UCSD-AML1 (cell line): Measurements from ENCODE around the gene LYSET.
"Not testable (repeated sequence)": the region's sequence is repeated elsewhere in the genome, so short reads cannot be mapped to it uniquely, and the experiment has no call there.

ENCODE experiments used
- DNase-seq: peaks from one replicate; lab custom pipeline; 2025; ENCODE audit not compliant: unreplicated experiment; lab: John Stamatoyannopoulos, UW

The LYSET gene, protein sequence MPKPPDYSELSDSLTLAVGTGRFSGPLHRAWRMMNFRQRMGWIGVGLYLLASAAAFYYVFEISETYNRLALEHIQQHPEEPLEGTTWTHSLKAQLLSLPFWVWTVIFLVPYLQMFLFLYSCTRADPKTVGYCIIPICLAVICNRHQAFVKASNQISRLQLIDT

DNA sequence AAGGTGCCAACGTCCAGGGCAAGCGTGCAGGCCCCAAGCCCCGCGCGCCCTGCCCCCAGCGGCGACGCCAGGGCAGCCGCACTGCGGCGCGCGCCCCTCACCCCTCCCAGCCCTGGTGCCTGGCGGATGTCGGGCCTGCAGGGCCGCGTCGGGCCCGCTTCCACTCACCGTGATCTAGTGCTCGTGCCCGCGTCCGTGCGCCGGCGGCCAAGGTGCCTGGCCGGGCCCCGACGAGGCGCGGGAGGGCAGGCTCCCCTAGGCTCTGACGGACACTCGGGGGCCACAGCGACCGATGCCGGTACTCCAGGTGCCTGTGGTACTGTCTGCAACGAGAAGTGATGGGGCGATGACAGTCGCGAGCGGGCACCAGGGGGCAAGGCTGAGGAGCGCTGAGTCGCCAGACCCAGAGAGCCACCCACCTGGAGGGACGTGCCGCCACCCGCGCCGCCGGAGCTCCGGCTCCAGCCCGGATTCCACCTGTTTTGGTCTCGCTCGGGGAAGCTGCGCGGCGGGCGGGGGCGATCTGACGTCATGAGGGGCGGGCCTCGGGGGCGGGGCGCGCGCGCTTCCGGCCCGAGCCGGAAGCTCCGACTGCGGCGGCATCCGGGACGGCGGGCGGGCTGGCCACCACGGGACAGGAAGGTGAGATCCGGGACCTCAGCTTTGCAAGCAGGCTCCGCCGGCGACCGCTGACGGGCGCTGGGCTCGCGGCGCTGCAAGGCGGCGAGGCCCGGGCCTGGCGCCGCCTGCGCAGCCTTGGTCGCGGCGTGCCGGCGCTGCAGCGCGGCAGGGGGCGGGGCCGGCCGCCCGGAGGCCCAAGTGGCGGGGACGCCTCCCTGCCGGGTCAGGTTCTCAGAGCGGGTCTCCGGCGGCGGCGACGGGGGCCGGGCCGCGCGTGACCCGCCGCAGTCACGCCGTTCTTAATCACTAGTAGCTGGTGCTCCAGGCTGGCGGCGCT is at the start of gene LYSET, which contains the start of gene MOAP1:
Gene LYSET, plus strand, starts transcription at position 927 of the 958 bp plus-strand sequence. CDS start 89 bp downstream, outside the sequence.
Gene MOAP1, minus strand, starts transcription at position 507 of the 958 bp plus-strand sequence. CDS start 655 bp downstream, outside the sequence.
- DNase-seq: peak; percentile 91

DNA sequence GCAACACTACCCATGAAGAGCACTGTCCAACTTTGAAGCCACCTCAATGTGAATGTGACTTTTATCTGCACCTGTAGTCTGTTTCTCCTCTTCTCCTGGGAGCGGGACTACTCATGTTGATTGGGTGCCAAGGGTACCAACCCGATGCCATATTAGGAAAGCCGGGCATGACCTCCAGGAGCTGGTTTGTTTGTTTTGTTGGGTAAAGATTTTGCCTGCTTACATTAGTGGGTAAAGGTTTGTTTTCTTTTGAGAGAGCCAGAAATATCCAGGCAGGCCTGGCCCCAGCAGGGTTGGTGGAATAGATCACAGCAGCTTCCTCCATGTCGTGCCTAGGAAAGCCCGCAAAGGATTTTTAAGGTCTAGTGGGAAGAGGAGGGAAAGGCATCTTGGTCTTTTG is 49.7 kb upstream of the LYSET start:
- DNase-seq: no peak

DNA sequence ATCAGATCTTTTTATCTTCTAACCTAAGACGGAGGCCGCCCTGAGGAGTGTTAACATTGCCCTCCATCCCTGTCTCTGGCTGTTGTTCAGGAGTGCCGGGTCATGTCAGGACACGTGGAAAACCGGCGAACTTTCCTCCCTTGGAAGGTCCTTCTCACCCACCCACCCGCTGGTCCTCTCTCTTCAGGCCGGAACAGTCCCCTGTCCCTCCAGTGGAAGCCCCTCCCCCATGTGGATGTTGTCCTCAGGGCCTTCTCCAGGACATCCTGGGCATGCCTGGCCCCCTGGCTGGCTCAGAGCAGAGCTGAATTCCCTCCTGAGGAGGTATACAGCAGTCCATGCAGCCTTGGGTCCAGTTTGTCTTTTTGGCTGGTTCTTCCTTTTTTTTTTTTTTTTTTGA is 49.1 kb upstream of the LYSET start:
- no peak for DNase-seq

DNA sequence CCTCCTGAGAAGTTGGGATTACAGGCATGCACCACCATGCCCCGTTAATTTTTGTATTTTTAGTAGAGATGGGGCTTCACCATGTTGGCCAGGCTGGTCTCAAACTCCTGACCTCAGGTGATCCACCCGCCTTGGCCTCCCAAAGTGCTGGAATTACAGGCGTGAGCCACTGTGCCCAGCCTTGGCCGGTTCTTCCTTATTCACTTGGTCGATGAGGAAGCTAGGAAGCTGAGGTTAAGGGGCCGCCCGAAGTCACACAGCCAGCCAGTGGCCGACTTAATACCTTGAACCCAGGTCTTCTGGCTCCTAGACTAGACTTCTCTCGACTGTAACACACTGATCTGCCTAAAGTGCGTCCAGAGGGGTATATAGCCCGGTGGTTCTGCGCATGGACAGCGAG is 48.6 kb upstream of the LYSET start:
- not testable (repeated sequence) for DNase-seq

DNA sequence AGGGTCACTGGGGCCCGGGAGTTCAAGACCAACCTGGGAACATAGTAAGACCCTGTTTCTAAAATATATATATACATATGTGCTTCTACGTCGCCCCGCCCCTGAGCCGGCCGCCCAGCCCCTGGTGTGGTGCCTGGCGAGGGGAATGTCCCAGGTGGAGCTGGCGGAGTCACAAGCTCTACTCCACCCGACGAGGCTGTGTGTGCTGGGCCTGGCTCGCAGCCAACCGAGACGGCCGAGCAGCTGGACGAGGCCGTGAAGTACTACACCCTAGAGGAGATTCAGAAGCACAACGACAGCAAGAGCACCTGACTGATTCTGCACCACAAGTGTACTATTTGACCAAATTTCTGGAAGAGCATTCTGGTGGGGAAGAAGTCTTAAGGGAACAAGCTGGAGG is 47.3 kb upstream of the LYSET start:
- DNase-seq: no peak

DNA sequence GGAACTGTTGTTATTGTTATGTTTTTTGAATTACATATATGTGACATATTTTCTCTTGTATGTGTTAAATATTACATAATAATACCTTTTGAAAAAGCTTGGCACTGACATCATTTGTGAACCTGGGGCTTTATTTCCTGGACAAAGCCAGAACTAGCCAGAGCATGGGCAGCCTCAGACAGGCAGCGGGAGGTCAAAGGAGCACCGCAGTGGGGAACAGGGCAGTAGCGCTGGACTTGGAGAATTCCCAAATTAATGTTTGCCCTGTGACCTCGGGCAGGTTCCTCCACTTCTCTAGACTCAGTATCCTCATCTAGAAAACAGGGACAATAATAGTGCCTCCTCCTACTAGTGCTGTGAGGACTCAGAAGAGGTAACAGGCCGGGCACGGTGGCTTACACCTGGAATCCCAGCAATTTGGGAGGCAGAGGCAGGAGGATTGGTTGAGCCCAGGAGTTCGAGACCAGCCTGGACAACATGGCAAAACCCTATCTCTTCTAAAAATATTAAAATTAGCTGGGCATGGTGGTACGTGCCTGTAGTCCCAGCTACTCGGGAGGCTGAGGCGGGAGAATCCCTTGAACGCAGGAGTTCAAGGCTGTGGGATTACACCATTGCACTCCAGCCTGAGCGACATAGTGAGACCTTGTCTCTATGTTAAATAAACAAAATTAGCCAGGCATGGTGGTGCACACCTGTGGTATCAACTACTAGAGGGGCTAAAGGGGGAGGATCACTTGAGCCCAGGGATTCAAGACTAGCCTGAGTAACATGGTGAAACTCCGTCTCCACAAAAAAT is 42.1 kb upstream of the LYSET start:
- DNase-seq: no peak

DNA sequence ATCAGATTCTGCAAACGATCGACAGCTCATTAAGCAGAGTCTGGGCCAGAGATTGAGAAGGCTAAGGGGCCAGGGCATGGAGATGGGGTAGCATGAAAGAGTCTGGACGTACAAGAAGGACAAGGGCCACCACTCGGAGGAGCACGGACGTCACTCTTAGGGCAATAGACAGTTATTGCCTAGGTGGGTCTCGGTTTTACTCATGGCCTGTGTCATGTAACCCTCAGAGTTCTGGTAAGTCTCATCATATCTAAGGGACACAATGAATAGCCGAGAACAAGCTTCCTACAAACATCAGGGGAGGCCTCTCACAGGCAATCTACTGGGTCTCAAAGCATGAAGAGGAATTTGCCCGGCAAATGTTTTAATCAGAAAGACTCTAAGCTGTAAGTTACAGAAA is 39.0 kb upstream of the LYSET start:
- DNase-seq: no peak

DNA sequence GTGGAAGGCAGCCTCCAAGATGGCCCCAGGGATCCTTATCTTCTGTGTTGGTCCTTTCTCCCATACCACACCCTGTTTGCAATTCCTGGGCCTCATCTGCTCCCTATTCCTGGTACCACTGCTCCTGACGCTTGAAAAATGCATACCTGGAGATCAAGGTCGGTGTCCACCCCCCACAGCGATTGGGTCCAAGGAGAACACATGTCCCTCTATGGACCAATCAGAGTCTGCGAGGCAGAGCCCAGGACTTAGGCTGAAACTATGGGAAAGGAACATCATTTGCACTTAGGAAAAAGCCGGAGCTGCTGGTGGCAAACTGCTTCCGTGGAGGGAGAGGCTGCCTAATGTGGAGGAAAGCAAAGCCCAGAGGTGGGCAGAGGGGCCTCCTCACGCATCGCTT is 36.1 kb upstream of the LYSET start:
- no peak for DNase-seq

DNA sequence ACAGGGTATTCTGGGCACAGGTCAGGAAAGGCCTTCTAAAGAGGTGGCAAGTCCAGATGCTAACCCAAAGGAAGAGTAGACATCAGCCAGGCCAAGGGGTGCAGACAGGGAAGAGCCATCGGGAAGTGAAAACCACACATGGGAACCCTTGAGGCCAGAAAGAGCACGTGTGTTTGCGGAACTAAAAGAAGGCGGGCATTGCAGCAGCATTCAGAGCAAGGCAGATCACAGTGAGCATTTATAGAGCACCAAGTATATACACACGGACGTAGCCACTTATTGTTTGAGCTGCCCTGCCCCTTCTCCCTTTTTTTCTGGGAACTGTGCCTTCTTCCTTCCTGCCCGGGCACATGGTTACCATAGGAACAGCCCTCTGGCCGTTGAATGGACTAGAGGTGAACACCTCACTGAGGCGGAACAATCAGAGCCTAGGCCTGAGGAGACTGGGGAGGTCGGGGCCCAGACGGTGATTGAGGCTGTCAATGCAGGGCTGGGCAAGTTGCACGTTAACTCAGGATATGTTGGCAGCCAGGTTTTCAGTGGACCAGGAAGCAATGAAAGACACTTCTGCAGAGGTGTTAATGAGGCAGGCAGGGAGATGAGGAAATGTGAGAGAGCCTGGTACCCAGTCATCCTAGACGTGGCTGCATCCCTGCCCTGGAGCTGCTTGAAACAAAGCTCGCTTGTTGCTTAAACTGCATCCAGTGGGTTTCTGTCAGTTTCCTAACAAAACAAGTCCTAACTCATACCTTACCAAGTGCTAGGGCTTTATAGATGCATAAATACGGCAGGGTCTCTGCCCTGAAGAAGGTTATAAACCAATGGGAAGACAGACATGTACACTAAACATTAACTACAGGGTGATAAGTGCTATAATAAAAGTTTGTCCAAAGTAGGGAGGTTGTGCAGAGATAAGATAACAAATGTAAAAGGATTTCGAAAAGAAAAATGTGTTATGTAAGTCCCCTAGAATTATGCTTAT is 34.6 kb upstream of the LYSET start:
- no peak for DNase-seq

DNA sequence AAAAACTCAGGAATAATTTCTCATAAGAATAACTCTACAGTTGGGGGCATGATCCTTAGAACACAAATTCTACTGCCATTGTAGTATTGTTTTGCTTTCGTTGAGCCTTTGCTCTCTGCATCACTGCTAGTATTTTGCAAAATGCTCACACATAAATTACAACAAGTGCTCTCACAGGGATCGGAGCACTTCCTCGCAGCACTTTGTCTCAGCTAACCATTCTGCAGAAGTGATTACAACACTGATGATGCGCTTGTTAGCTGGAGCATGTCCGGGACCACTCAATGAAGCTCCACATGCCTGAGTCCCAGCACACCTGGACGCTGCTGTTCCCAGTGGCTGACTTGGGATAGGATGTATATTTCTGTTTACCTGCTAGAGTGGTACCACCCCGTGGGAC is 32.0 kb upstream of the LYSET start:
- DNase-seq: no peak

DNA sequence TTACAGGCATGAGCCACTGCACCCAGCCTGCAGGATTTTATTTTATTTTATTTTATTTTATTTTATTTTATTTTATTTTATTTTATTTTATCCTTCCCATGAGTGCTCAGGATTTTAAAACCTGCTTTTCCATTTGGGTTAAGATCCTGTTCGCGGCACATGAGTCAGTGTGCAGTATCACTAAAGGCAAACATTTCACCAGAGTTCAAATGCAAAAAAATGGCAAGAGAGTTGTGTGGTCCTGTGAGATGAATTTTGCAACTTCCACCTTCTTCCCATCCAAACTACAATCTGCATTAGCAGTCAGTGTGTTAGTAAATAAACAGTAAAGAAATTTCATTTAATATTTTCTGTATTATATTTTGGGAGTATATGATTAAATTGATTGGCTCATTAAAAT is 29.4 kb upstream of the LYSET start:
- DNase-seq: no peak

DNA sequence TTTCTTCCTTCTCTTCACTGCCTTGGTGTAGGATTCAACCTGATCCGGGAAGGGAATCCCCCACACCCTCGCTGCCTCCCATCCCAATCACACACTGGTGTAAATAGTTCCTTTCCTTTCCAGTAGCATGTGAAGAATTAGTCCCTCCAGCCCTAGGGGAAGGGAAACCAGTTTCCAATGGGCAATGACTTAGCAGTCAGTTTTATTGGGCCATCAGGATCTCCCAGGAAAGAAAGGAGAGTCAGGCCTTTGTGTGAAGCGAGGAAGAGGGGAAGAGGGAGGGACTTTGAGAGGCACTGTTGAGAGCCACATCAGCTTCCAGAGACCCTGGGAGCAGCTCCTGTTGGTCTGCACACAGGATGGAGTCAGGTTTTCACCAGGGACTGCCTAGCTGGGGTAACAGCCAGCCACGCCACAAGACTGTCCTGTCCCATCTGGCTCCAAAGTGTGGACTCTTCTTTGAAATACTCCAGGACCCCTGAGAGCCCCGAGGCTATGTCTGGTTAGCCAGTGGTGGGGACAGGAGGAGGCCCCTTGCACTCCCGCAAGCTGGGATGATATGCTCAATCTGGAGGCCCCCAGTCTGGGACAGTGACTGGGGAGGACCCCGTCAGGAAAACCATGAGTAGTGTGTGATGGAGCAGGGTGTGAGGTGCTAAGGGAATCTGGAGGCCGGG is 28.3 kb upstream of the LYSET start:
- no peak for DNase-seq

DNA sequence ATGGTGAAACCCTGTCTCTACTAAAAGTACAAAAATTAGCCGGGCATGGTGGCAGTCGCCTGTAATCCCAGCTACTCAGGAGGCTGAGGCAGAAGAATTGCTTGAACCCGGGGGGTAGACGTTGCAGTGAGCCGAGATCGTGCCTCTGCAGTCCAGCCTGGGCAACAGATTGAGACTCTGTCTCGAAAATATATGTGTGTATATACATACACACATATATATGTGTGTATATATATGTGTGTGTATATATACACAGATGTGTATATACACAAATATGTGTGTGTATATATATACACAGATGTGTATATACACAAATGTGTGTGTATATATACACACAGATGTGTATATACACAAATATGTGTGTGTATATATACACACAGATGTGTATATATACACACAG is 26.8 kb upstream of the LYSET start:
- not testable (repeated sequence) for DNase-seq

DNA sequence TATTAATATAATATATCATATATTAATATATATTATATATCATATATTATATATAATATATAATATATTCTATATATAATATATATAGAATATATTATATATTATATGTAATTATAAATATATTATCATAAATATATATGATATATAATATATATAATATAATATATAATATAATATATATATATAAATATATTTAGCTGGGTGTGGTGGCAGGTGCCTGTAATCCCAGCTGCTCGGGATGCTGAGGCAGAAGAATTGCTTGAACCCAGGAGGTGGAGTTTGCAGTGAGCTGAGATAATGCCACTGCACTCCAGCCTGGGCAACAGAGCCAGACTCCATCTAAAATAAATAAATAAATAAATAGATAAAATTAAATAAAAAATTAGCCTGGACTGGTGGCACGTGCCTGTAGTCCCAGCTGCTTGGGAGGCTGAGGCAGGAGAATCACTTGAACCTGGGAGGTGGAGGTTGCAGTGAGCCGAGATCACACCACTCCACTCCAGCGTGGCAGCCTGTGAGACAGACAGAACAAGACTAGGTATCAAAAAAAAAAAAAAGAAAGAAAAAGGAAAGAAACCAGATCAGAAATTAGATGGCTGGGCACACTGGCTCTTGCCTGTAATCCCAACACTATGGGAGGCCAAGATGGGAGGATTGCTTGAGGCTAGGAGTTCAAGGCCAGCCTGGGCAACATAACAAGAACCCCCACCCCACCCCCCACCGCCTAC is 25.3 kb upstream of the LYSET start:
- DNase-seq: not testable (repeated sequence)

DNA sequence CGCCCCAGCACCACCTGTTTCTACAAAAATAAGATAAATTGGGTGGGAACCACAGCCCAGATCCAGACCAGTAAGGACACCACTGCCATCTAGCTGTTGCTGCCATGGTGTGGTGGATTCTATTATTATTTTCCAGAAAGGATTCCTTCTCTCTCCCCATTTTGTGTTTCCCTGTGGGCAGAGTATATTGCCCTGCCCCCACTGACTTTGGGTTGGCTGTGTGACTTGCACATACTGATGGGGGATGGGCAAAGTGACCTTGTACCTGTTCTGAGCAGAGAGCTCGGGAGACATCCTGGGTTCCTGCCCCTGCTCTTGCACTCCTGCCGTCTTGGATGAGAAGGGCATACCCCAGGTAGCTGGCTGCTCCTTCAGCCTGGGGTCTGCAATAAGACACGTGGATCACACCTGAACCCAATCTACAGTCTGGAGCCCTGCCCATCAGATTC is 24.7 kb upstream of the LYSET start:
- no peak for DNase-seq

DNA sequence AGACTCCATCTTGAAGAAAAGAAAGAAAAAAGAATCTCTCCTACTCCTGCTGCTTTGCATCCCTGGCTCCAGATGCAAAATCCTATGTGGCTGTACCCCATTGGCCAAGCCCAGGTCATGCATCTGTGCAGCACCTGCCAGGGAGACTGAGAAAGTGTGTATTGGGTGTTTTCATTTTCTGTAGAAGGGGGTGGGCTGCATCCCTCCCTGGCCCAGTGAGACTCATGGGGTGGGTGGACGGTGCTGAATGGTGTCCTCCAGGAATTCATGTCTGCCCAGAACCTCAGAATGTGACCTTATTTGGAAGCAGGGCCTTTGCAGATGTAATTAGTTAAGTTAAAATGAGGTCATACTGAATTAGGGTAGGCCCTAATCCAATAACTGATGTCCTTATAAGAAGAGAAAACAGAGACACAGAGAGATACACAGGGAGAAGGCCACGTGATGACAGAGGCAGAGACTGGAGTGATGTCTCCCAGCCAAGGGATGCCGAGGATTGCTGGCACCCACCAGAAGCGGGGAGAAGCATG is 23.6 kb upstream of the LYSET start:
- DNase-seq: no peak

DNA sequence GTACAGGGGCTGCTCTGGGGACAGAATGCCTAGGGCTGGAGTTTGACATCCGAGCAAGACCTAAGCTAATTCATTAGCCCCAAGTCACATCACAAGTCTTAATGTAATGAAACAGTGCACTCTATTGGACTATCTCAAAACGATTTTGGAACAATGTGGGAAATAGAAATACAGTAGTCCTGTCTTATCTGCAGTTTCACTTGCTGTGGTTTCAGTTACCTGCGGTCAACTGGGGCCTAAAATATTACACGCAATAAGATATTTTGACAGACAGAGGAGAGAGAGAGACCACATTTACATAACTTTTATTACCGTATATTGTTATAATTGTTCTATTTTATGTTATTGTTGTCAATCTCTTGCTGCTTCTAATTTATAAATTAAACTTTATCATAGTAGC is 21.6 kb upstream of the LYSET start:
- no peak for DNase-seq
